HCT116 (cell line): ENCODE measurements around the gene CSF2RB. TPM values are rescaled to one million over a fixed set of nuclear protein-coding genes. Genes with fewer than 3 reads are reported as not detected.

Source experiments
- ATAC-seq: fragments of 200-7000 bp; cut with Tn5 transposase; 2 replicates; pipeline ENCODE4 v1.9.1; 2020; ENCODE audit warnings: mild to moderate bottlenecking, moderate library complexity
- BruUV-seq: library from RNA; stranded (reverse); fragments of 400-500 nt; replicated peaks from 2 replicates; lab custom pipeline; 2021; lab: Mats Ljungman, UMichigan
- CTCF ChIA-PET: fragments of 300-600 bp; sonication (Branson Sonifier 250); formaldehyde crosslinking; loops from one replicate; lab custom pipeline; 2021; ENCODE audit warnings: antibody characterized with exemption; lab: Charles Lee
- POLR2A ChIA-PET: fragments of 300-600, 350-600 bp; sonication (Branson Sonifier 250); formaldehyde crosslinking; loops from one replicate; lab custom pipeline; 2021; ENCODE audit warnings: antibody characterized with exemption; lab: Charles Lee
- RAD21 ChIA-PET, 2 experiments: fragments of 300-600 bp; sonication (Branson Sonifier 250); formaldehyde crosslinking; loops; one replicate each; lab custom pipeline; 2023; ENCODE audit warnings: low total read pairs in 2 of 2; ENCODE audit not compliant: uncharacterized antibody in 2 of 2, unreplicated experiment in 2 of 2, low non-redundant PET in 1 of 2; lab: Charles Lee
- DNase-seq: peaks from one replicate; pipeline ENCODE4 v3.0.0-alpha.2; 2010; ENCODE audit warnings: low read depth, low spot score
- H2AFZ ChIP-seq: fragments of 200-600 bp; shearing (Covaris generic), sonication (generic); 2 replicates; pipeline ENCODE4 v1.6.1; 2017; ENCODE audit warnings: low read depth, mixed run types, mixed read lengths, antibody characterized with exemption, low read length; ENCODE audit not compliant: poor library complexity, severe bottlenecking
- H3K27ac ChIP-seq: 2 replicates; pipeline ENCODE4 v1.5.1; 2012; ENCODE audit warnings: low read depth, low read length
- H3K27me3 ChIP-seq: fragments of 200-600 bp; sonication (generic); 2 replicates; pipeline ENCODE4 v1.6.1; 2016; ENCODE audit warnings: mixed run types, low read length, mixed read lengths; ENCODE audit not compliant: insufficient read depth
- H3K36me3 ChIP-seq, 2 experiments: fragments of 200-500 bp in 1 of 2; fragments of 200-600 bp in 1 of 2; sonication (Bioruptor generic) in 1 of 2; sonication (generic) in 1 of 2; 2 replicates each; pipeline versions ENCODE4 v1.5.1 to v1.6.1; 2014 to 2016; ENCODE audit warnings: low read length in 2 of 2, inconsistent platforms in 1 of 2, mixed read lengths in 1 of 2, mixed run types in 1 of 2; ENCODE audit not compliant: insufficient read depth in 2 of 2, control insufficient read depth in 1 of 2
- H3K4me1 ChIP-seq, 2 experiments: fragments of 200-600 bp in 1 of 2; sonication (generic) in 1 of 2; 2 replicates each; pipeline versions ENCODE4 v1.5.1 to v1.6.1; 2012 to 2017; ENCODE audit warnings: low read length in 2 of 2, inconsistent platforms in 1 of 2, mild to moderate bottlenecking in 1 of 2, mixed read lengths in 1 of 2, mixed run types in 1 of 2, moderate library complexity in 1 of 2; ENCODE audit not compliant: insufficient read depth in 2 of 2, control insufficient read depth in 1 of 2
- H3K4me2 ChIP-seq: fragments of 200-600 bp; sonication (generic); 2 replicates; pipeline ENCODE4 v1.6.1; 2017; ENCODE audit warnings: mixed run types, low read length, mixed read lengths
- H3K4me3 ChIP-seq, 2 experiments: fragments of 200-600 bp in 1 of 2; sonication (generic) in 1 of 2; replicated peaks in 1 of 2; 2 replicates each; pipeline ENCODE4 v1.5.1; 2011 to 2016; ENCODE audit warnings: low read length in 2 of 2, control low read depth in 1 of 2, low read depth in 1 of 2, mild to moderate bottlenecking in 1 of 2, mixed read lengths in 1 of 2, mixed run types in 1 of 2
- H3K79me2 ChIP-seq: fragments of 200-600 bp; sonication (generic); 2 replicates; pipeline ENCODE4 v1.6.1; 2017; ENCODE audit warnings: mild to moderate bottlenecking, mixed run types, low read length, moderate library complexity, mixed read lengths; ENCODE audit not compliant: insufficient read depth
- H3K9ac ChIP-seq: fragments of 200-600 bp; sonication (generic); 2 replicates; pipeline ENCODE4 v1.6.1; 2016; ENCODE audit warnings: low read length, mixed read lengths
- H3K9me2 ChIP-seq: fragments of 200-600 bp; sonication (generic), shearing (Covaris generic); 2 replicates; pipeline ENCODE4 v1.6.1; 2017; ENCODE audit warnings: mixed run types, mild to moderate bottlenecking, moderate library complexity; ENCODE audit not compliant: insufficient read depth
- H3K9me3 ChIP-seq, 2 experiments: fragments of 200-500 bp in 1 of 2; fragments of 200-600 bp in 1 of 2; sonication (Bioruptor generic) in 1 of 2; sonication (generic) in 1 of 2; 2 replicates each; pipeline ENCODE4 v1.6.1; 2014 to 2017; ENCODE audit warnings: low read length in 2 of 2, mixed read lengths in 2 of 2, inconsistent platforms in 1 of 2, low read depth in 1 of 2, mild to moderate bottlenecking in 1 of 2, mixed run types in 1 of 2, moderate library complexity in 1 of 2; ENCODE audit not compliant: control insufficient read depth in 1 of 2, insufficient read depth in 1 of 2
- H4K20me1 ChIP-seq: fragments of 200-600 bp; sonication (generic), shearing (Covaris generic); 2 replicates; pipeline ENCODE4 v1.6.1; 2017; ENCODE audit warnings: mixed run types, mild to moderate bottlenecking, moderate library complexity; ENCODE audit not compliant: insufficient read depth
- CBX3 ChIP-seq: IDR thresholded peaks from 2 replicates; pipeline ENCODE4 v1.6.1; 2012; ENCODE audit warnings: low read depth
- CEBPB ChIP-seq: IDR thresholded peaks from 2 replicates; pipeline ENCODE4 v1.6.1; 2012; ENCODE audit warnings: low read depth
- EZH2 ChIP-seq: fragments of 200-600 bp; sonication (generic); IDR thresholded peaks from 2 replicates; pipeline ENCODE4 v1.6.1; 2017; ENCODE audit warnings: antibody characterized with exemption, mixed run types
- EZH2phosphoT487 ChIP-seq: fragments of 200-600 bp; IDR thresholded peaks from 2 replicates; pipeline ENCODE4 v1.6.1; 2018; ENCODE audit warnings: antibody characterized with exemption, borderline replicate concordance
- FOSL1 ChIP-seq: IDR thresholded peaks from 2 replicates; pipeline ENCODE4 v1.6.1; 2012; ENCODE audit warnings: low read depth
- POLR2A ChIP-seq: IDR thresholded peaks from 2 replicates; pipeline ENCODE4 v1.7.0; 2011; ENCODE audit warnings: borderline replicate concordance; ENCODE audit not compliant: insufficient read depth, insufficient read length; ENCODE audit errors: extremely low read depth
- RAD21 ChIP-seq: IDR thresholded peaks from 2 replicates; pipeline ENCODE4 v1.6.1; 2012; ENCODE audit warnings: low read depth, mild to moderate bottlenecking
- SIN3A ChIP-seq: IDR thresholded peaks from 2 replicates; pipeline ENCODE4 v1.6.1; 2012; ENCODE audit warnings: low read depth
- TCF7L2 ChIP-seq: IDR thresholded peaks from 2 replicates; pipeline ENCODE4 v1.7.0; 2011; ENCODE audit warnings: borderline replicate concordance, inconsistent platforms; ENCODE audit not compliant: insufficient read depth, insufficient read length; ENCODE audit errors: extremely low read depth
- intact Hi-C: fragments of 100-400 bp; cut with micrococcal nuclease; formaldehyde crosslinking; loops from 2 replicates; pipeline ENCODE4 v1.10.0; 2022
- total RNA-seq: library from RNA; stranded (reverse); gene quantifications from one replicate; pipeline ENCODE4 v1.2.1, GENCODE V29; 2021; ENCODE audit not compliant: unreplicated experiment
- TF ChIP-seq, protein P1 (sequence below), 3 experiments: fragments of 200-600 bp in 1 of 3; sonication (generic) in 1 of 3; IDR thresholded peaks in 2 of 3; conservative IDR thresholded peaks in 1 of 3; 2 replicates each; pipeline ENCODE4 v1.5.1; 2012 to 2017; ENCODE audit warnings: low read depth in 2 of 3, low read length in 2 of 3, antibody characterized with exemption in 1 of 3, borderline replicate concordance in 1 of 3, control low read depth in 1 of 3, mild to moderate bottlenecking in 1 of 3, mixed read lengths in 1 of 3, mixed run types in 1 of 3, moderate library complexity in 1 of 3; ENCODE audit not compliant: insufficient read depth in 1 of 3
- TF ChIP-seq, protein P2 (sequence below): IDR thresholded peaks from 2 replicates; pipeline ENCODE4 v1.6.1; 2012
- TF ChIP-seq, protein P3 (sequence below): IDR thresholded peaks from 2 replicates; pipeline ENCODE4 v1.6.1; 2011; ENCODE audit warnings: mild to moderate bottlenecking, low read length, moderate library complexity; ENCODE audit not compliant: insufficient replicate concordance; ENCODE audit errors: extremely low read depth

The CSF2RB gene
- total RNA-seq, 1 experiment from 2014 or later, result 0.10 TPM

DNA sequence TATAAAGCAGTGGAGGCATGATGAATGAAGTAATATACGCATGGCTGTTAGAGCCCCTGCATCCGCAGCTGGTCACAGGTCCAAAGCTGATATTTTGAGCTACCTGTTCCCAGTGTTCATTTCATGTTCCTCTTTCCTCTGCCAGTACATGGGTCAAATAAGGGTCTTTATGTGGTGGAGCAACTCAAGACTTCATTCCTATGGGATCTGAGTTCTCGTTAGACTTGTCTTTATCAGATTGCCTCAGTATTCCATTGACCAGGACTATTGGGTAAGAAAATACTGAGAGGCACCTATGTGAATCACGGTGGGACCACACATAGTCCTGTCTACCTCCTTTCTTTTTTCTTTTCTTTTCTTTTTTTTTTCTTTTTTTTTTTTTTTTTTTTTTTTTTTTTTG is 27.4 kb upstream of the CSF2RB start:
- RAD21 ChIA-PET, result no interaction called here
- Histone ChIP-seq H3K36me3 (no peaks in the 10 kb centered on the region), H3K27me3 (peaks cover 5% of the 10 kb centered on the region; the same call in 1 of the 2 replicates), H3K9me3 (no peaks in the 10 kb centered on the region), H3K4me2 (no peak overlapping the region), H3K4me3 (no peak overlapping the region), H4K20me1 (no peaks in the 10 kb centered on the region), H3K9me2 (no peaks in the 10 kb centered on the region), H3K9ac (no peak overlapping the region), H2AFZ (no peak overlapping the region), H3K27ac (no peak overlapping the region), H3K79me2 (no peaks in the 10 kb centered on the region), H3K4me1 (no peaks in the 10 kb centered on the region)
- no TSS peak for BruUV-seq
- intact Hi-C loops, result no loop called here
- POLR2A ChIA-PET, result no interaction called here
- TF ChIP-seq TCF7L2, result no peak
- TF ChIP-seq, protein P1, sequence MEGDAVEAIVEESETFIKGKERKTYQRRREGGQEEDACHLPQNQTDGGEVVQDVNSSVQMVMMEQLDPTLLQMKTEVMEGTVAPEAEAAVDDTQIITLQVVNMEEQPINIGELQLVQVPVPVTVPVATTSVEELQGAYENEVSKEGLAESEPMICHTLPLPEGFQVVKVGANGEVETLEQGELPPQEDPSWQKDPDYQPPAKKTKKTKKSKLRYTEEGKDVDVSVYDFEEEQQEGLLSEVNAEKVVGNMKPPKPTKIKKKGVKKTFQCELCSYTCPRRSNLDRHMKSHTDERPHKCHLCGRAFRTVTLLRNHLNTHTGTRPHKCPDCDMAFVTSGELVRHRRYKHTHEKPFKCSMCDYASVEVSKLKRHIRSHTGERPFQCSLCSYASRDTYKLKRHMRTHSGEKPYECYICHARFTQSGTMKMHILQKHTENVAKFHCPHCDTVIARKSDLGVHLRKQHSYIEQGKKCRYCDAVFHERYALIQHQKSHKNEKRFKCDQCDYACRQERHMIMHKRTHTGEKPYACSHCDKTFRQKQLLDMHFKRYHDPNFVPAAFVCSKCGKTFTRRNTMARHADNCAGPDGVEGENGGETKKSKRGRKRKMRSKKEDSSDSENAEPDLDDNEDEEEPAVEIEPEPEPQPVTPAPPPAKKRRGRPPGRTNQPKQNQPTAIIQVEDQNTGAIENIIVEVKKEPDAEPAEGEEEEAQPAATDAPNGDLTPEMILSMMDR (IDR thresholded peaks at IDR 0.05 in 2 of 3, conservative IDR thresholded peaks at IDR 0.05 in 1 of 3; ENCODE audit: borderline replicate concordance in 1 of 3, insufficient read depth in 1 of 3, low read depth in 2 of 3, low read length in 2 of 3), result no peak
- no peak for TF ChIP-seq CBX3
- no peak for TF ChIP-seq EZH2
- no peak for TF ChIP-seq CEBPB
- no peak for DNase-seq
- ATAC-seq, result no peak
- CTCF ChIA-PET, result interaction anchor here (0.7 kb wide), 1 partner anchor 31 kb away, joined by 5 read pairs; no protein-coding TSS in a partner anchor

DNA sequence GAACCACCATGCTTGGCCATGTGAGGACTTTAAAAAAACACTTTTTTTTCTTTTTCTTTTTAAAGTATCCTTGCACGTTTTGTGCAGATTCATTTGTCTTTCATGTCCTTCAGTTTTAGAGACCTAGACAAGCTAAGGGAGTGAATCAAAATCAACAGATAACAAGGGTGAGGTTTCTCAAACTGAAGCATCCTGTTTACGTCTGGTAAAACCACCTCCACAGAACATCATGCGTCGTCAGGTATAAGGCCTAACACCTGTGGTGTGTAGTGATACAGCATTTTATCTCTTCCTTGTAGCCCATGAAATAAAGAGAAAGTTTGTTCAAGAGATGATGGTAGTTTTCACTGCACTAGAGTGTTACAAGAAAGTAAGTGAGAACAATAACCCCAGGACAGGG is 26.3 kb upstream of the CSF2RB start:
- ChIA-PET CTCF (no interaction called here), RAD21 (no interaction called here), POLR2A (no interaction called here)
- H3K79me2 ChIP-seq, result no peaks in the 10 kb centered on the region
- H3K9me3 ChIP-seq, result no peaks in the 10 kb centered on the region
- no peak overlapping the region for H2AFZ ChIP-seq
- no peak for ATAC-seq
- H3K9ac ChIP-seq, result no peak overlapping the region
- H3K4me1 ChIP-seq, result no peaks in the 10 kb centered on the region
- intact Hi-C loops, result no loop called here
- H3K27ac ChIP-seq, result no peak overlapping the region
- H3K27me3 ChIP-seq, result peaks cover 5% of the 10 kb centered on the region; the same call in 1 of the 2 replicates
- H3K4me2 ChIP-seq, result no peak overlapping the region
- no peak overlapping the region for H3K4me3 ChIP-seq
- H3K9me2 ChIP-seq, result no peaks in the 10 kb centered on the region
- TF ChIP-seq SIN3A (no peak), TCF7L2 (no peak), FOSL1 (no peak), EZH2phosphoT487 (no peak), RAD21 (no peak), EZH2 (no peak), CBX3 (no peak), POLR2A (no peak)
- TF ChIP-seq, protein P2, sequence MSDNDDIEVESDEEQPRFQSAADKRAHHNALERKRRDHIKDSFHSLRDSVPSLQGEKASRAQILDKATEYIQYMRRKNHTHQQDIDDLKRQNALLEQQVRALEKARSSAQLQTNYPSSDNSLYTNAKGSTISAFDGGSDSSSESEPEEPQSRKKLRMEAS, result no peak
- TF ChIP-seq, protein P3, sequence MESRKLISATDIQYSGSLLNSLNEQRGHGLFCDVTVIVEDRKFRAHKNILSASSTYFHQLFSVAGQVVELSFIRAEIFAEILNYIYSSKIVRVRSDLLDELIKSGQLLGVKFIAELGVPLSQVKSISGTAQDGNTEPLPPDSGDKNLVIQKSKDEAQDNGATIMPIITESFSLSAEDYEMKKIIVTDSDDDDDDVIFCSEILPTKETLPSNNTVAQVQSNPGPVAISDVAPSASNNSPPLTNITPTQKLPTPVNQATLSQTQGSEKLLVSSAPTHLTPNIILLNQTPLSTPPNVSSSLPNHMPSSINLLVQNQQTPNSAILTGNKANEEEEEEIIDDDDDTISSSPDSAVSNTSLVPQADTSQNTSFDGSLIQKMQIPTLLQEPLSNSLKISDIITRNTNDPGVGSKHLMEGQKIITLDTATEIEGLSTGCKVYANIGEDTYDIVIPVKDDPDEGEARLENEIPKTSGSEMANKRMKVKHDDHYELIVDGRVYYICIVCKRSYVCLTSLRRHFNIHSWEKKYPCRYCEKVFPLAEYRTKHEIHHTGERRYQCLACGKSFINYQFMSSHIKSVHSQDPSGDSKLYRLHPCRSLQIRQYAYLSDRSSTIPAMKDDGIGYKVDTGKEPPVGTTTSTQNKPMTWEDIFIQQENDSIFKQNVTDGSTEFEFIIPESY, result no peak
- no peak for DNase-seq
- no peaks in the 10 kb centered on the region for H3K36me3 ChIP-seq
- H4K20me1 ChIP-seq, result no peaks in the 10 kb centered on the region
- BruUV-seq, result no TSS peak
